ENCODE measurements around the gene PSMD1.

Gene PSMD1

DNA sequence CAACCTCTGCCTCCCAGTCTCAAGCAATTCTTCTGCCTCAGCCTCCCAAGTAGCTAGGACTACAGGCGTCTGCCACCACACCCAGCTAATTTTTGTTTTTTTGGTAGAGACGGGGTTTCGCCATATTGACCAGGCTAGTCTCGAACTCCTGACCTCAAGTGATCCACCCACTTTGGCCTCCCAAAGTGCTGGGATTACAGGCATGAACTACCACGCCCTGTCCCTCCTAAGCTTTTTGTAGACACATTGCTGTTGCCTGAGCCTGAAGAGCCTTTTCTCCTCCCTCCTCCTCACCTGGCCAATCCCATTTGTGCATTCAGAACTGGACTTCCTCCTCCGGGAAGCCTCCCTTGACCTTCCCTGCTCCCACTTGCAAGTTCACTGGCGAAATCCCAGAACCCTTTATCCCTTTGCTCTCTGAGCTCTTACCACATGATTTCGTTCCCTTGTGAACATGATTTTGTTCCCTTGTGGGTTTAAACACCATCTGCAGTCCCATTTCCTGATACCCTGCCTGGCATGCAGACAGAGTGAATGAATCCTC, 16.8 kb upstream of the PSMD1 start (continued):
- TF ChIP-seq, protein P1, sequence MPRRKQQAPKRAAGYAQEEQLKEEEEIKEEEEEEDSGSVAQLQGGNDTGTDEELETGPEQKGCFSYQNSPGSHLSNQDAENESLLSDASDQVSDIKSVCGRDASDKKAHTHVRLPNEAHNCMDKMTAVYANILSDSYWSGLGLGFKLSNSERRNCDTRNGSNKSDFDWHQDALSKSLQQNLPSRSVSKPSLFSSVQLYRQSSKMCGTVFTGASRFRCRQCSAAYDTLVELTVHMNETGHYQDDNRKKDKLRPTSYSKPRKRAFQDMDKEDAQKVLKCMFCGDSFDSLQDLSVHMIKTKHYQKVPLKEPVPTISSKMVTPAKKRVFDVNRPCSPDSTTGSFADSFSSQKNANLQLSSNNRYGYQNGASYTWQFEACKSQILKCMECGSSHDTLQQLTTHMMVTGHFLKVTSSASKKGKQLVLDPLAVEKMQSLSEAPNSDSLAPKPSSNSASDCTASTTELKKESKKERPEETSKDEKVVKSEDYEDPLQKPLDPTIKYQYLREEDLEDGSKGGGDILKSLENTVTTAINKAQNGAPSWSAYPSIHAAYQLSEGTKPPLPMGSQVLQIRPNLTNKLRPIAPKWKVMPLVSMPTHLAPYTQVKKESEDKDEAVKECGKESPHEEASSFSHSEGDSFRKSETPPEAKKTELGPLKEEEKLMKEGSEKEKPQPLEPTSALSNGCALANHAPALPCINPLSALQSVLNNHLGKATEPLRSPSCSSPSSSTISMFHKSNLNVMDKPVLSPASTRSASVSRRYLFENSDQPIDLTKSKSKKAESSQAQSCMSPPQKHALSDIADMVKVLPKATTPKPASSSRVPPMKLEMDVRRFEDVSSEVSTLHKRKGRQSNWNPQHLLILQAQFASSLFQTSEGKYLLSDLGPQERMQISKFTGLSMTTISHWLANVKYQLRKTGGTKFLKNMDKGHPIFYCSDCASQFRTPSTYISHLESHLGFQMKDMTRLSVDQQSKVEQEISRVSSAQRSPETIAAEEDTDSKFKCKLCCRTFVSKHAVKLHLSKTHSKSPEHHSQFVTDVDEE (CRISPR knock-in tag; IDR thresholded peaks at IDR 0.05): no peak
- no peak for TF ChIP-seq ZC3H10 (CRISPR knock-in tag; IDR thresholded peaks at IDR 0.05)
- no peak for TF ChIP-seq RARB (CRISPR knock-in tag; IDR thresholded peaks at IDR 0.05)
- TF ChIP-seq ESRRG (CRISPR knock-in tag; IDR thresholded peaks at IDR 0.05): no peak
- no peak for TF ChIP-seq ZNF8 (CRISPR knock-in tag; IDR thresholded peaks at IDR 0.05)

DNA sequence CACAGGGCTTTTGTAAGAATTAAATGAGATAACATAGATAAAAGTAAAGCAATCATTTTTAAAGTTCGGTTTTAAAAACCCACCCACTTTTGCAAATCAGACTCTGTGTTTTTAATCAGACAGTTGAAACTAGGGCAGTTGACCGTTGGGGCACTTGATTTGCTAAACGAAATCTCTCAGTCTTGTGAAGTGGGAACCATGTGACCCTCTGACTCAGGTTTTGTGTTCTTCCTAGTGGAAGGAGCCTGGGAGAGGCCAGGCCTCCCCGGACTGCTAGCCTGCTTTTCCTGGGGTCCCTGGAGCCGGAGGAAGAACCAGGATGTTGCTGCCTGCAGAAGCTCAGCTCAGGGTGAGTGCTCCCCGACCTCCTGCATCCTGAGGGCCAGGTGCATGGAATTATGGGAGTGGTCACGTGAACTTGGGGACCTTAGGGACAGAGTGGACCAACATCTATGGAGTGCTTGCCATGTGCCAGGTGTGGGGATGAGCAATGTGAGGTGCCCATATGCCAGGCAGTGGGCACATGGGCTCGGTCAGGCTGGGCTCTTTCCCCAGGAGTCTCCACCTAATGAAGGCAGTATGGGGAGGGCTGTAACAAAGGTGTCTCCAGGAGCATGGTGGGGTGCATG, 15.5 kb upstream of the PSMD1 start:
- TF ChIP-seq ESRRG (CRISPR knock-in tag; IDR thresholded peaks at IDR 0.05): no peak
- no peak for TF ChIP-seq ISL1 (CRISPR knock-in tag; IDR thresholded peaks at IDR 0.05)
- no peak for TF ChIP-seq CSDC2 (CRISPR knock-in tag; IDR thresholded peaks at IDR 0.05)
- TF ChIP-seq, protein P1 (CRISPR knock-in tag; IDR thresholded peaks at IDR 0.05): no peak
- TF ChIP-seq ZNF70 (CRISPR knock-in tag; IDR thresholded peaks at IDR 0.05): no peak
- TF ChIP-seq TOX (CRISPR knock-in tag; IDR thresholded peaks at IDR 0.05; ENCODE audit: borderline replicate concordance): no peak
- TF ChIP-seq ARNTL (CRISPR knock-in tag; IDR thresholded peaks at IDR 0.05; ENCODE audit: borderline replicate concordance, low read depth): no peak
- TF ChIP-seq, protein P2, sequence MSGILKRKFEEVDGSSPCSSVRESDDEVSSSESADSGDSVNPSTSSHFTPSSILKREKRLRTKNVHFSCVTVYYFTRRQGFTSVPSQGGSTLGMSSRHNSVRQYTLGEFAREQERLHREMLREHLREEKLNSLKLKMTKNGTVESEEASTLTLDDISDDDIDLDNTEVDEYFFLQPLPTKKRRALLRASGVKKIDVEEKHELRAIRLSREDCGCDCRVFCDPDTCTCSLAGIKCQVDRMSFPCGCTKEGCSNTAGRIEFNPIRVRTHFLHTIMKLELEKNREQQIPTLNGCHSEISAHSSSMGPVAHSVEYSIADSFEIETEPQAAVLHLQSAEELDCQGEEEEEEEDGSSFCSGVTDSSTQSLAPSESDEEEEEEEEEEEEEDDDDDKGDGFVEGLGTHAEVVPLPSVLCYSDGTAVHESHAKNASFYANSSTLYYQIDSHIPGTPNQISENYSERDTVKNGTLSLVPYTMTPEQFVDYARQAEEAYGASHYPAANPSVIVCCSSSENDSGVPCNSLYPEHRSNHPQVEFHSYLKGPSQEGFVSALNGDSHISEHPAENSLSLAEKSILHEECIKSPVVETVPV (CRISPR knock-in tag; IDR thresholded peaks at IDR 0.05): no peak
- ATAC-seq: no peak

DNA sequence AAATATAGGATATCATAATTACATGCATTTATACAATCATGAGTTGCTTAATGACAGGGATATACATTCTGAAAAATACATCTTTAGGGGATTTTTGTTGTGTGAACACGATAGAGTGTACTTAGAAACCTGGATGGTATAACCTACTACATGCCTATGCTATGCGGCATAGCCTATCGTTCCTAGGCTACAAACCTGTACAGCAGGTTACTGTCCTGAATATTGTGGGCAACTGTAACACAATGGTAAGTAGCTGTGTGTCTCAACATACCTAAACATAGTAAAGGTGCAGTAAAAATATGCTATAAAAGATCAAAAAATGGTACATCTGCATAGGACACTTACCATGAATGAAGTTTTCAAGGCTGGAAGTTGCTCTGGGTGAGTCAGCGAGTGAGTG, 12.9 kb upstream of the PSMD1 start:
- TF ChIP-seq PPARA (CRISPR knock-in tag; IDR thresholded peaks at IDR 0.05; ENCODE audit: borderline replicate concordance) (no peak), ZNF70 (CRISPR knock-in tag; IDR thresholded peaks at IDR 0.05) (no peak), ESRRG (CRISPR knock-in tag; IDR thresholded peaks at IDR 0.05) (no peak), GLIS3 (CRISPR knock-in tag; IDR thresholded peaks at IDR 0.05) (no peak), ZFP3 (CRISPR knock-in tag; IDR thresholded peaks at IDR 0.05) (no peak), ZNF565 (CRISPR knock-in tag; conservative IDR thresholded peaks at IDR 0.05; ENCODE audit: low read depth) (no peak), TOX (CRISPR knock-in tag; IDR thresholded peaks at IDR 0.05; ENCODE audit: borderline replicate concordance) (no peak)
- TF ChIP-seq, protein P3, sequence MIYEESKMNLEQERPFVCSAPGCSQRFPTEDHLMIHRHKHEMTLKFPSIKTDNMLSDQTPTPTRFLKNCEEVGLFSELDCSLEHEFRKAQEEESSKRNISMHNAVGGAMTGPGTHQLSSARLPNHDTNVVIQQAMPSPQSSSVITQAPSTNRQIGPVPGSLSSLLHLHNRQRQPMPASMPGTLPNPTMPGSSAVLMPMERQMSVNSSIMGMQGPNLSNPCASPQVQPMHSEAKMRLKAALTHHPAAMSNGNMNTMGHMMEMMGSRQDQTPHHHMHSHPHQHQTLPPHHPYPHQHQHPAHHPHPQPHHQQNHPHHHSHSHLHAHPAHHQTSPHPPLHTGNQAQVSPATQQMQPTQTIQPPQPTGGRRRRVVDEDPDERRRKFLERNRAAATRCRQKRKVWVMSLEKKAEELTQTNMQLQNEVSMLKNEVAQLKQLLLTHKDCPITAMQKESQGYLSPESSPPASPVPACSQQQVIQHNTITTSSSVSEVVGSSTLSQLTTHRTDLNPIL (CRISPR knock-in tag; IDR thresholded peaks at IDR 0.05; ENCODE audit: low read depth): no peak
- ATAC-seq: no peak

DNA sequence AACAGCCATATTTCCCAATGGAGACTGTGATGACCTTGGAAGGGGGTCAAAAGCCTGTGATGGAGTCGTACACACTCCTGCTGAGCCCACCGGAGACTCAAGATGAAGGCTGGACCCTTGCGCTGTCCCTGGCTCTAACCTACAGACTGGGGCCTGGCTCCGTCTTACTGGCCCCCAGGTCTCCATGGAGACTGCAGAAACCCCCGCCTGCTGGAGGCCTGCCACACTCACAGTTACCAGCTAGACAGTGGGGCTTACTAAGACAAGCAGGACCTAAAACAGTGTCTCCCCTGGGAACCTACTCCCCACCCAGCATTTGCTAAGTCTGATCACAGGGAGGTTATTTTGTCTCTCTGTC, 9.8 kb upstream of the PSMD1 start:
- TF ChIP-seq SNAI2 (CRISPR knock-in tag; IDR thresholded peaks at IDR 0.05): no peak
- no peak for TF ChIP-seq OSR1 (CRISPR knock-in tag; IDR thresholded peaks at IDR 0.05)
- TF ChIP-seq, protein P4, sequence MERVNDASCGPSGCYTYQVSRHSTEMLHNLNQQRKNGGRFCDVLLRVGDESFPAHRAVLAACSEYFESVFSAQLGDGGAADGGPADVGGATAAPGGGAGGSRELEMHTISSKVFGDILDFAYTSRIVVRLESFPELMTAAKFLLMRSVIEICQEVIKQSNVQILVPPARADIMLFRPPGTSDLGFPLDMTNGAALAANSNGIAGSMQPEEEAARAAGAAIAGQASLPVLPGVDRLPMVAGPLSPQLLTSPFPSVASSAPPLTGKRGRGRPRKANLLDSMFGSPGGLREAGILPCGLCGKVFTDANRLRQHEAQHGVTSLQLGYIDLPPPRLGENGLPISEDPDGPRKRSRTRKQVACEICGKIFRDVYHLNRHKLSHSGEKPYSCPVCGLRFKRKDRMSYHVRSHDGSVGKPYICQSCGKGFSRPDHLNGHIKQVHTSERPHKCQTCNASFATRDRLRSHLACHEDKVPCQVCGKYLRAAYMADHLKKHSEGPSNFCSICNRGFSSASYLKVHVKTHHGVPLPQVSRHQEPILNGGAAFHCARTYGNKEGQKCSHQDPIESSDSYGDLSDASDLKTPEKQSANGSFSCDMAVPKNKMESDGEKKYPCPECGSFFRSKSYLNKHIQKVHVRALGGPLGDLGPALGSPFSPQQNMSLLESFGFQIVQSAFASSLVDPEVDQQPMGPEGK (CRISPR knock-in tag; IDR thresholded peaks at IDR 0.05; ENCODE audit: borderline replicate concordance): no peak
- TF ChIP-seq TOX (CRISPR knock-in tag; IDR thresholded peaks at IDR 0.05; ENCODE audit: borderline replicate concordance): no peak
- no peak for ATAC-seq
